Left lung (tissue), 10 donors: ENCODE data around the gene NBAS. TPM values are rescaled to one million over a fixed set of nuclear protein-coding genes. Genes with fewer than 3 reads are reported as not detected.
"Not testable (repeated sequence)": the region's sequence is repeated elsewhere in the genome, so short reads cannot be mapped to it uniquely, and the experiment has no call there.

Source experiments
- ATAC-seq: fragments of 200-7000 bp; cut with Tn5 transposase; one replicate; pipeline ENCODE4 v1.9.1; 2020; ENCODE audit warnings: moderate library complexity
- DNase-seq, 4 donors: peaks; one replicate each; pipeline ENCODE4 v3.0.0-alpha.2; 2013 to 2020
- H3K27ac ChIP-seq, 2 donors: fragments of 200-600 bp; sonication (generic) in 1 of 2; one replicate each; pipeline versions ENCODE4 v1.5.0 to v1.8.0; 2020 to 2021
- H3K27me3 ChIP-seq, 2 donors: fragments of 200-600 bp; sonication (generic) in 1 of 2; one replicate each; pipeline versions ENCODE4 v1.5.0 to v1.8.0; 2020 to 2021
- H3K36me3 ChIP-seq, 2 donors: fragments of 200-600 bp; sonication (generic) in 1 of 2; one replicate each; pipeline versions ENCODE4 v1.5.0 to v1.8.0; 2020 to 2021
- H3K4me1 ChIP-seq, 2 donors: fragments of 200-600 bp; one replicate each; pipeline ENCODE4 v1.8.0; 2021
- H3K4me3 ChIP-seq, 2 donors: fragments of 200-600 bp; sonication (generic) in 1 of 2; one replicate each; pipeline versions ENCODE4 v1.5.0 to v1.8.0; 2020 to 2021; ENCODE audit warnings: mild to moderate bottlenecking in 1 of 2
- H3K9me3 ChIP-seq, 2 donors: fragments of 200-600 bp; sonication (generic) in 1 of 2; one replicate each; pipeline versions ENCODE4 v1.5.0 to v1.8.0; 2020 to 2021
- intact Hi-C, 2 donors: fragments of 100-400 bp; cut with DNase I; formaldehyde crosslinking; loops; one replicate each; pipeline versions ENCODE4 v1.11.2 to v1.14.2; 2022
- polyA plus RNA-seq, 6 donors: library from polyadenylated mRNA; unstranded; fragments of 120-200 nt; gene quantifications; one replicate each; pipeline ENCODE4 v1.2.1, GENCODE V29; 2013; ENCODE audit not compliant: insufficient read length in 6 of 6
- total RNA-seq, 2 donors: library from RNA; stranded (reverse); fragmentation: NEBNext Ultra II Directional; extraction: Animal tissue kit (Norgen Biotek cat#: 25700); gene quantifications; one replicate each; pipeline ENCODE4 v1.2.1, GENCODE V29; 2021
- TF ChIP-seq, protein P1 (sequence below), 2 donors: fragments of 200-600 bp; sonication (generic) in 1 of 2; IDR thresholded peaks; one replicate each; pipeline versions ENCODE4 v1.5.0 to v1.8.0; 2021; ENCODE audit warnings: antibody characterized with exemption in 2 of 2
- donor health status: DM: no; HTN: yes; CAD: no.
- donor health status: DM: no; HTN: no; CAD: no.

The NBAS gene
- total and polyA plus RNA-seq, 8 donors: 36.6 to 57.4 (median 46.3) TPM

DNA sequence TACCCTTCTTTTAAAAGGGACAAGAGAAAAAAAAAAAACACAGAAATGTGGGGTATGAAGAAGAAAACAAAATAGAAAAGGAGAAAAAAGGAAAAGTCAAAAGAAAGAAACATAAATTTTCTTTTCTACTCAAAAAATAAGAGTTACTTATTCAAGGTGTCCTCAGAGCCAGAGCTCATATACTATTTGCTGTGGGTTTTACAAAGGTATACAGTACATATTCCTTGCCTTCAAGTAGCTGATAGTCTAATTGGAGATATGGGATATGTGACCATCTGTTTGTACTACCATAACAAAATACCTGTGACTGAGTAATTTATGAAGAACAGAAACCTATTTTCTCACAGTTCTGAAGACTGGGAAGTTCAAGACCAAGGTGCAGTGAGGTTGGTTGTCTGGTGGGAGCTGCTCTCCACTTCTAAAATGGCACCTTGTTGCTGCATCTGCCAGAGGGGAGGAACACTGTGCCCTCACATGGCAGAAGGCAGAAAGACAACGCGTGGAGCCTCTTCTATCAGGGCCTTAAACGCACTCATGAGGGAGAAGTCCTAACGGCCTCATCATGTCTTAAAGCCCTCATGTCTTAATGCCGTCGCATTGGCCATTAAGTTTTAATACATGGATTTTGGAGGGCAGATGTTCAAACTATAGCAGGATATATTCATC is 33.9 kb downstream of the NBAS start:
- Histone ChIP-seq H3K9me3 (no peaks in the 10 kb centered on the region), H3K4me1 (no peaks in the 10 kb centered on the region), H3K36me3 (peaks cover 0 to 28% of the 10 kb centered on the region in 2 donors), H3K4me3 (no peak overlapping the region), H3K27ac (no peak overlapping the region), H3K27me3 (no peaks in the 10 kb centered on the region)
- intact Hi-C loops: no loop called here
- DNase-seq (no peak), ATAC-seq (no peak)
- TF ChIP-seq, protein P1, sequence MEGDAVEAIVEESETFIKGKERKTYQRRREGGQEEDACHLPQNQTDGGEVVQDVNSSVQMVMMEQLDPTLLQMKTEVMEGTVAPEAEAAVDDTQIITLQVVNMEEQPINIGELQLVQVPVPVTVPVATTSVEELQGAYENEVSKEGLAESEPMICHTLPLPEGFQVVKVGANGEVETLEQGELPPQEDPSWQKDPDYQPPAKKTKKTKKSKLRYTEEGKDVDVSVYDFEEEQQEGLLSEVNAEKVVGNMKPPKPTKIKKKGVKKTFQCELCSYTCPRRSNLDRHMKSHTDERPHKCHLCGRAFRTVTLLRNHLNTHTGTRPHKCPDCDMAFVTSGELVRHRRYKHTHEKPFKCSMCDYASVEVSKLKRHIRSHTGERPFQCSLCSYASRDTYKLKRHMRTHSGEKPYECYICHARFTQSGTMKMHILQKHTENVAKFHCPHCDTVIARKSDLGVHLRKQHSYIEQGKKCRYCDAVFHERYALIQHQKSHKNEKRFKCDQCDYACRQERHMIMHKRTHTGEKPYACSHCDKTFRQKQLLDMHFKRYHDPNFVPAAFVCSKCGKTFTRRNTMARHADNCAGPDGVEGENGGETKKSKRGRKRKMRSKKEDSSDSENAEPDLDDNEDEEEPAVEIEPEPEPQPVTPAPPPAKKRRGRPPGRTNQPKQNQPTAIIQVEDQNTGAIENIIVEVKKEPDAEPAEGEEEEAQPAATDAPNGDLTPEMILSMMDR (IDR thresholded peaks at IDR 0.05): no peak

DNA sequence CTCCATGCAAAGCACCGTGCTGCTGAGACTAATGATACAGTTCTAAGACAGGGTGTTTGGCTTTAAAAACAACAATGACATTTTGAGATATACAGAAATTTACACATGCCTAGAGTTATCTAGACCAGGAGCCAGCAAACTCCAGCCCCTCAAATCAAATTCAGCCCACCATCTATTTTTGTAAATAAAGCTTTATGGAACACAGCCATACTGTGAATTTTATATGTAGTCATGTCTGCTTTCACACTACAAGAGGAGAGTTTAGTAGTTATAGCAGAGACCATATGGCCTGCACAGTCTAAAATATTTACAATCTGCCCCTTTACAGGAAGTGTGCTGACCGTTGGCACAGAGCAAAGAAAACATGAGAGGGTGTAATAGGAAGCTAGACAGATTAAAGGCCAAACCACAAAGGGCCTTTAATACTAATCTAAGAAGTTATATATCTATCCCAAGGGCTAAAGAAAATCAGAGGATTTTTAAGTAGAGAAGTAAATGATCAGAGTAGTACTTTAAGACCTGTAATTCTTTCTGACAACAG is 39.4 kb downstream of the NBAS start:
- H3K9me3 ChIP-seq: no peaks in the 10 kb centered on the region
- H3K4me1 ChIP-seq: no peaks in the 10 kb centered on the region
- H3K4me3 ChIP-seq: no peak overlapping the region
- TF ChIP-seq, protein P1 (IDR thresholded peaks at IDR 0.05): no peak
- intact Hi-C loops: no loop called here
- H3K27ac ChIP-seq: no peak overlapping the region
- H3K36me3 ChIP-seq: peaks cover 0 to 20% of the 10 kb centered on the region in 2 donors
- ATAC-seq (no peak), DNase-seq (no peak)
- no peaks in the 10 kb centered on the region for H3K27me3 ChIP-seq

DNA sequence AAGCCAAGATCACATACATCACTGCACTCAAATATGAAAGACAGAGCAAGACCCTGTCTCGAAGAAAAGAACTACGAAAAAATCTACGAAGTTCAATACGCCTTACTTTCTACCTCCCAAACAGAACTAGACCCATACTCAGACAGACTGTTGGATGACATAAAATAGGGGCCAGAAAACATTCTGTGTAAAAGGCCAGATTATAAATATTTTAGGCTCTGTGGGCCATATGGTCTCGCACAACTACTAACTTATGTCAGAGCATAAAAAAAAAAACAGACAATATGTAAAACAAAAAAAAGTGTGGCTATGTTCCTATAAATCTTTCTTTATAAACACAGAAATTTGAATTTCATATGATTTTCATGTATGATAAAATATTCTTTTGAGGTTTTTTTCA is 40.8 kb downstream of the NBAS start:
- TF ChIP-seq, protein P1 (IDR thresholded peaks at IDR 0.05): no peak
- H3K36me3 ChIP-seq: peaks cover 0 to 12% of the 10 kb centered on the region in 2 donors
- no peak overlapping the region for H3K4me3 ChIP-seq
- DNase-seq (no peak), ATAC-seq (no peak)
- no peaks in the 10 kb centered on the region for H3K27me3 ChIP-seq
- no peaks in the 10 kb centered on the region for H3K9me3 ChIP-seq
- intact Hi-C loops: no loop called here
- H3K4me1 ChIP-seq: no peaks in the 10 kb centered on the region
- no peak overlapping the region for H3K27ac ChIP-seq

DNA sequence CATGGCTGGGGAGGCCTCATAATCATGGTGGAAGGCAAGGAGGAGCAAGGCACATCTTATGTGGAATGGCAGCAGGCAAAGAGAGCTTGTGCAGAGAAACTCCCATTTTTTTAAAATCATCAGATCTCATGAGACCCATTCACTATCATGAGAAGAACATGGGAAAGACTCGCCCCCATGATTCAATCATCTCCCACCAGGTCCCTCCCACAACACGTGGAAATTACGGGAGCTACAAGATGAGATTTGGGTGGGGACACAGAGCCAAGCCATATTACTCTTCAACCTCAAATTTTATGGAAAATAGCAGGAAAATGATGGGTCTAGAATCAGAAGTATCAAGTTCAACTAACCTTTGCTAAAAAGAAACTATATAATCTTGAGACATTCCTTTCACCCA is 42.4 kb downstream of the NBAS start:
- intact Hi-C loops, H3K27me3 ChIP-seq, ATAC-seq, H3K27ac ChIP-seq, H3K4me3 ChIP-seq, H3K9me3 ChIP-seq, H3K4me1 ChIP-seq, DNase-seq: not testable (repeated sequence)
- H3K36me3 ChIP-seq: peaks cover 0 to 10% of the 10 kb centered on the region in 2 donors

DNA sequence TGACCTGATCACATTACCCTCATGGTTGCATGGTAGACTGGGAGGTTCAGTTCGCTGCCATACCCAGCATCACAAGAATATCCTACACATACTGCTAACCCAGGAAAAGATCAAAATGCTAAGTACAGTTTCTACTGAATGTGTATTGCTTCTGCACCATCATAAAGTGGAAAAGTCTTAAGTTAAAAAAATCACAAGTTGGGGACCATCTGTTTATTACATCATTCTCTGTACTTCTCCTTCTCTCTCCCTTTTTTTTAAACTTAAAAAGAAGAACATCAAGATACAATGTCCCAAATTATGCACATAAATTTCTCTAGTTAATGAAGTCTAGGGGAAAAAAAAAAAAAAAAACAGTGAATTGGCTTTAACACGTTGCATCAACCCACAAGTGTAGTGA is 43.3 kb downstream of the NBAS start:
- peaks cover 0 to 17% of the 10 kb centered on the region in 2 donors for H3K36me3 ChIP-seq
- DNase-seq (no peak), ATAC-seq (no peak)
- no peaks in the 10 kb centered on the region for H3K4me1 ChIP-seq
- no peak overlapping the region for H3K4me3 ChIP-seq
- TF ChIP-seq, protein P1 (IDR thresholded peaks at IDR 0.05): no peak
- H3K27me3 ChIP-seq: no peaks in the 10 kb centered on the region
- no peaks in the 10 kb centered on the region for H3K9me3 ChIP-seq
- intact Hi-C loops: no loop called here
- H3K27ac ChIP-seq: no peak overlapping the region

DNA sequence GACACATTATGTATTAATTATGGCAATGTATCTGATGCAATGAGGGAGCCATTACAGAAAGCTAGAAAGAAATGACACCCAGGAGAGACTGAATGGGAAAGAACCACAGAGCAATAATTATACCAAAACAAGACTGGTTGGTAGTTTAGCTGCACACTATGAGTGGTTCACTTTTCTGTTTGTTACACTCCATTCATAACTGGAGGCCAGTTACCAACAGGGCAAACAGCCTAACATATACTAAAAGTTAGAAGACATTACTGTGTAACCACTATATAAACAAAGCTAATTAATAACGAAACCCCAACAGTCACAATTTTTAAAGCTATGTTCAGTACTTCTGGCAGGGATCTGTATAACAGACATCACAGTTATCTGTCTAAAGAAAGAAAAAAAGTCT is 49.4 kb downstream of the NBAS start:
- no peak overlapping the region for H3K4me3 ChIP-seq
- ATAC-seq (no peak), DNase-seq (no peak)
- peaks cover 0 to 69% of the 10 kb centered on the region in 2 donors for H3K36me3 ChIP-seq
- H3K9me3 ChIP-seq: no peaks in the 10 kb centered on the region
- TF ChIP-seq, protein P1 (IDR thresholded peaks at IDR 0.05): no peak
- H3K27me3 ChIP-seq: no peaks in the 10 kb centered on the region
- no peak overlapping the region for H3K27ac ChIP-seq
- H3K4me1 ChIP-seq: no peaks in the 10 kb centered on the region
- intact Hi-C loops: no loop called here
